GM23338 (cell line): Measurements from ENCODE around the gene SLC15A4. TPM values are rescaled to one million over a fixed set of nuclear protein-coding genes. Genes with fewer than 3 reads are reported as not detected.

ENCODE experiments used
- ATAC-seq: fragments of 200-7000 bp; cut with Tn5 transposase; 3 replicates; pipeline ENCODE4 v1.9.1; 2020
- DNase-seq: peaks from one replicate; pipeline ENCODE4 v3.0.0-alpha.2; 2015; ENCODE audit warnings: low spot score
- H2AFZ ChIP-seq: fragments of 200-600 bp; sonication (generic); 2 replicates; pipeline ENCODE4 v1.8.0; 2016; ENCODE audit warnings: antibody characterized with exemption, mild to moderate bottlenecking, moderate library complexity
- H3F3A ChIP-seq: fragments of 200-600 bp; sonication (generic); replicated peaks from 2 replicates; pipeline ENCODE4 v1.8.0; 2017; ENCODE audit warnings: antibody characterized with exemption, mixed run types, low read depth
- H3K27ac ChIP-seq: fragments of 200-600 bp; sonication (generic); 2 replicates; pipeline ENCODE4 v1.6.1; 2016; ENCODE audit warnings: low read depth
- H3K27me3 ChIP-seq: fragments of 200-600 bp; sonication (generic); 2 replicates; pipeline ENCODE4 v1.8.0; 2016; ENCODE audit warnings: mild to moderate bottlenecking, mixed run types, moderate library complexity; ENCODE audit not compliant: insufficient read depth
- H3K36me3 ChIP-seq: fragments of 200-600 bp; sonication (generic); 2 replicates; pipeline ENCODE4 v1.8.0; 2016; ENCODE audit warnings: mild to moderate bottlenecking; ENCODE audit not compliant: insufficient read depth
- H3K4me1 ChIP-seq: fragments of 200-600 bp; sonication (generic); 2 replicates; pipeline ENCODE4 v1.8.0; 2016; ENCODE audit warnings: mild to moderate bottlenecking, moderate library complexity; ENCODE audit not compliant: insufficient read depth
- H3K4me2 ChIP-seq: fragments of 200-600 bp; sonication (generic); 2 replicates; pipeline ENCODE4 v1.7.1; 2017; ENCODE audit warnings: mixed run types
- H3K4me3 ChIP-seq: fragments of 200-600 bp; sonication (generic); 2 replicates; pipeline ENCODE4 v1.6.1; 2016; ENCODE audit warnings: mixed run types
- H3K79me2 ChIP-seq: fragments of 200-600 bp; sonication (generic); replicated peaks from 2 replicates; pipeline ENCODE4 v1.8.0; 2017; ENCODE audit warnings: mild to moderate bottlenecking; ENCODE audit not compliant: insufficient read depth
- H3K9me2 ChIP-seq: fragments of 200-600 bp; sonication (generic); 2 replicates; pipeline ENCODE4 v1.8.0; 2017; ENCODE audit not compliant: insufficient read depth
- H4K20me1 ChIP-seq: fragments of 200-600 bp; sonication (generic); replicated peaks from 2 replicates; pipeline ENCODE4 v1.8.0; 2017; ENCODE audit warnings: mild to moderate bottlenecking; ENCODE audit not compliant: insufficient read depth
- H3K27ac Mint-ChIP-seq: 2 replicates; pipeline ENCODE4 v1.8.0; 2020; ENCODE audit warnings: inconsistent platforms, mild to moderate bottlenecking, moderate library complexity, mixed read lengths
- H3K27me3 Mint-ChIP-seq: 3 replicates; pipeline ENCODE4 v1.8.0; 2022; ENCODE audit warnings: low read depth, mild to moderate bottlenecking, moderate library complexity, mixed read lengths, inconsistent platforms; ENCODE audit not compliant: insufficient read depth, poor library complexity
- H3K36me3 Mint-ChIP-seq: 3 replicates; pipeline ENCODE4 v1.8.0; 2021; ENCODE audit warnings: low read depth, mild to moderate bottlenecking, inconsistent platforms, moderate library complexity, mixed read lengths
- H3K4me1 Mint-ChIP-seq: 3 replicates; pipeline ENCODE4 v1.8.0; 2020; ENCODE audit warnings: mild to moderate bottlenecking, inconsistent platforms, mixed read lengths
- H3K4me3 Mint-ChIP-seq: 3 replicates; pipeline ENCODE4 v1.8.0; 2021; ENCODE audit warnings: moderate library complexity, mild to moderate bottlenecking, inconsistent platforms, mixed read lengths
- H3K9me3 Mint-ChIP-seq: 3 replicates; pipeline ENCODE4 v1.8.0; 2020; ENCODE audit warnings: moderate library complexity, mild to moderate bottlenecking, inconsistent platforms, mixed read lengths
- EZH2phosphoT487 ChIP-seq: fragments of 200-600 bp; sonication (generic); IDR thresholded peaks from one replicate; pipeline ENCODE4 v1.8.1; 2018; ENCODE audit warnings: antibody characterized with exemption; ENCODE audit not compliant: unreplicated experiment
- JUNB ChIP-seq: IDR thresholded peaks from one replicate; pipeline ENCODE4 v1.6.1; 2016; ENCODE audit warnings: antibody characterized with exemption; ENCODE audit not compliant: unreplicated experiment
- NANOG ChIP-seq: IDR thresholded peaks from 2 replicates; pipeline ENCODE4 v1.6.1; 2016; ENCODE audit warnings: antibody characterized with exemption, borderline replicate concordance
- POLR2AphosphoS5 ChIP-seq: IDR thresholded peaks from 2 replicates; pipeline ENCODE4 v1.6.1; 2016; ENCODE audit warnings: antibody characterized with exemption, low read depth
- STAT1 ChIP-seq: IDR thresholded peaks from one replicate; pipeline ENCODE4 v1.6.1; 2016; ENCODE audit warnings: antibody characterized with exemption; ENCODE audit not compliant: unreplicated experiment
- ZNF114 ChIP-seq: fragments of 250-450 bp; sonication (Bioruptor Pico); IDR thresholded peaks from 2 replicates; pipeline ENCODE4 v1.5.0; 2020; ENCODE audit warnings: mild to moderate bottlenecking, moderate library complexity
- ZNF331 ChIP-seq: fragments of 250-450 bp; sonication (Bioruptor Pico); IDR thresholded peaks from 2 replicates; pipeline ENCODE4 v1.5.0; 2020; ENCODE audit warnings: low read depth, mild to moderate bottlenecking, moderate library complexity
- polyA plus RNA-seq: library from polyadenylated mRNA; unstranded; fragments of >200 nt; fragmentation: Nextera tagmentation; extraction: Ambion mirVana; gene quantifications from 2 replicates; pipeline ENCODE4 v1.2.1, GENCODE V29; 2016
- total RNA-seq: library from RNA; depleted of rRNA; stranded (reverse); fragments of >200 nt; shearing (Covaris generic); gene quantifications from 2 replicates; pipeline ENCODE4 v1.2.3, GENCODE V29; 2014
- TF ChIP-seq, protein P1 (sequence below), 2 experiments: fragments of 200-600 bp in 1 of 2; sonication (generic) in 1 of 2; conservative IDR thresholded peaks; 2 replicates each; pipeline versions ENCODE4 v1.5.1 to v1.6.1; 2016 to 2017; ENCODE audit warnings: antibody characterized with exemption in 2 of 2, low read depth in 2 of 2, mild to moderate bottlenecking in 2 of 2, moderate library complexity in 1 of 2
- TF ChIP-seq, protein P2 (sequence below): IDR thresholded peaks from 2 replicates; pipeline ENCODE4 v1.6.1; 2016; ENCODE audit warnings: antibody characterized with exemption
- TF ChIP-seq, protein P3 (sequence below): fragments of 250-450 bp; sonication (Bioruptor Pico); IDR thresholded peaks from 2 replicates; pipeline ENCODE4 v1.5.0; 2020; ENCODE audit warnings: mild to moderate bottlenecking, moderate library complexity

The SLC15A4 gene
- total and polyA plus RNA-seq, 2 experiments from 2014 or later = 7.7 to 30.3 TPM

DNA sequence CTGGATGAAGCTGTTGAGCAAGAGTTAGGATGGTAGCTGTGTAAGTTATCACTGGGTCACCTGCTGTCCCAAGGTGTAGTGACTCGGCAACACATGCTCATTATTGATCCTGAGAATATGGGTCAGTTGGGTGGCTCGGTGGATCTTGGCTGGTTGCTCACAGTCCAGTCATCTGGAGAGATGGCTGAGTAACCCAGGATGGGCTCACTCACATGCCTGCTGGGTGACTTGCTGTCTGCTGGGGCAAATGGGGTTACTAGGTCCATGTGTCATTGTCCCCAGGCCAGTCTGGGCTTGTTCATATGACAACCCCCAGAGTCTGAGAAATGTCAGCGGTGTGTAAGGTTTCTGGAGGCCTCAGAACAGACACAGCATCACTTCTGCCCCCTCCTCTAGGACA lies 69.5 kb downstream of the SLC15A4 start:
- DNase-seq (no peak), ATAC-seq (no peak)
- no peaks in the 10 kb centered on the region for H3F3A ChIP-seq
- H3K9me3 Mint-ChIP-seq = peaks cover 91% of the 10 kb centered on the region
- no peak overlapping the region for H3K27ac ChIP-seq
- no peaks in the 10 kb centered on the region for H3K79me2 ChIP-seq
- H3K27ac Mint-ChIP-seq = no peak overlapping the region
- no peaks in the 10 kb centered on the region for H3K36me3 ChIP-seq
- H3K9me2 ChIP-seq = no peaks in the 10 kb centered on the region
- no peaks in the 10 kb centered on the region for H4K20me1 ChIP-seq
- no peak overlapping the region for H3K4me2 ChIP-seq
- H3K4me1 Mint-ChIP-seq = no peaks in the 10 kb centered on the region
- H3K4me3 Mint-ChIP-seq = no peak overlapping the region
- H3K36me3 Mint-ChIP-seq = peaks cover 30% of the 10 kb centered on the region
- no peaks in the 10 kb centered on the region for H3K27me3 Mint-ChIP-seq
- H3K27me3 ChIP-seq = no peaks in the 10 kb centered on the region
- no peak overlapping the region for H3K4me3 ChIP-seq
- no peaks in the 10 kb centered on the region for H3K4me1 ChIP-seq
- TF ChIP-seq POLR2AphosphoS5 (no peak), STAT1 (no peak), NANOG (no peak), EZH2phosphoT487 (no peak), JUNB (no peak), ZNF331 (CRISPR knock-in tag) (no peak)
- TF ChIP-seq, protein P1, sequence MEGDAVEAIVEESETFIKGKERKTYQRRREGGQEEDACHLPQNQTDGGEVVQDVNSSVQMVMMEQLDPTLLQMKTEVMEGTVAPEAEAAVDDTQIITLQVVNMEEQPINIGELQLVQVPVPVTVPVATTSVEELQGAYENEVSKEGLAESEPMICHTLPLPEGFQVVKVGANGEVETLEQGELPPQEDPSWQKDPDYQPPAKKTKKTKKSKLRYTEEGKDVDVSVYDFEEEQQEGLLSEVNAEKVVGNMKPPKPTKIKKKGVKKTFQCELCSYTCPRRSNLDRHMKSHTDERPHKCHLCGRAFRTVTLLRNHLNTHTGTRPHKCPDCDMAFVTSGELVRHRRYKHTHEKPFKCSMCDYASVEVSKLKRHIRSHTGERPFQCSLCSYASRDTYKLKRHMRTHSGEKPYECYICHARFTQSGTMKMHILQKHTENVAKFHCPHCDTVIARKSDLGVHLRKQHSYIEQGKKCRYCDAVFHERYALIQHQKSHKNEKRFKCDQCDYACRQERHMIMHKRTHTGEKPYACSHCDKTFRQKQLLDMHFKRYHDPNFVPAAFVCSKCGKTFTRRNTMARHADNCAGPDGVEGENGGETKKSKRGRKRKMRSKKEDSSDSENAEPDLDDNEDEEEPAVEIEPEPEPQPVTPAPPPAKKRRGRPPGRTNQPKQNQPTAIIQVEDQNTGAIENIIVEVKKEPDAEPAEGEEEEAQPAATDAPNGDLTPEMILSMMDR (conservative IDR thresholded peaks at IDR 0.05; ENCODE audit: low read depth in 2 of 2) = no peak
- TF ChIP-seq, protein P2, sequence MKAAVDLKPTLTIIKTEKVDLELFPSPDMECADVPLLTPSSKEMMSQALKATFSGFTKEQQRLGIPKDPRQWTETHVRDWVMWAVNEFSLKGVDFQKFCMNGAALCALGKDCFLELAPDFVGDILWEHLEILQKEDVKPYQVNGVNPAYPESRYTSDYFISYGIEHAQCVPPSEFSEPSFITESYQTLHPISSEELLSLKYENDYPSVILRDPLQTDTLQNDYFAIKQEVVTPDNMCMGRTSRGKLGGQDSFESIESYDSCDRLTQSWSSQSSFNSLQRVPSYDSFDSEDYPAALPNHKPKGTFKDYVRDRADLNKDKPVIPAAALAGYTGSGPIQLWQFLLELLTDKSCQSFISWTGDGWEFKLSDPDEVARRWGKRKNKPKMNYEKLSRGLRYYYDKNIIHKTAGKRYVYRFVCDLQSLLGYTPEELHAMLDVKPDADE = no peak
- H2AFZ ChIP-seq = no peak overlapping the region

DNA sequence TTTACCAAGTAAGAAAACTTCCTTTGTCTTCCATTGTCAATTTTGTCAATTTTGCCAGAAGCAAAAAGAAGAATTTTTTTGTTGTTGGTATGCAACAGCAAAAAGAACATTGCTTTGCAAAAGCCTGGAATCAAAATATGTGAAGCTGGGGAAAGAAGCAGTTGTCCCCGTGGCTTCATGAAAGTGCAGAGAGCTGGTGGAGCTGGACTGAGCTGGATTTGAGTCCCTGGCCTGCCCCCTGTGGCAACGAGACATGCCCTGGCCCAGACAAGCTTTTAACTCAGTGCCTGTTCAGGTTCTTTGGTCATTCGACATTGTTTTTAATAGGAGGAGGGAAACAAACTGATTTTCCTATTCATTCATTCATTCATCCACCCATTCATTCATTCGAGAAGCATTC lies 70.3 kb downstream of the SLC15A4 start:
- Mint-ChIP-seq H3K27ac (no peak overlapping the region), H3K4me3 (no peak overlapping the region), H3K4me1 (no peaks in the 10 kb centered on the region), H3K27me3 (no peaks in the 10 kb centered on the region), H3K36me3 (peaks cover 31% of the 10 kb centered on the region; the same call in 2 of the 3 replicates), H3K9me3 (peaks cover 94% of the 10 kb centered on the region)
- Histone ChIP-seq H3K27me3 (no peaks in the 10 kb centered on the region), H3K9me2 (no peaks in the 10 kb centered on the region), H3K79me2 (no peaks in the 10 kb centered on the region), H3K4me3 (no peak overlapping the region), H4K20me1 (no peaks in the 10 kb centered on the region), H3K4me1 (no peaks in the 10 kb centered on the region), H3K4me2 (no peak overlapping the region), H3K36me3 (no peaks in the 10 kb centered on the region), H3F3A (no peaks in the 10 kb centered on the region), H2AFZ (no peak overlapping the region), H3K27ac (no peak overlapping the region)
- no peak for DNase-seq
- no peak for ATAC-seq
- TF ChIP-seq EZH2phosphoT487 (no peak), POLR2AphosphoS5 (no peak), ZNF331 (CRISPR knock-in tag) (no peak), NANOG (no peak), ZNF114 (no peak), STAT1 (no peak)
- TF ChIP-seq, protein P1 (conservative IDR thresholded peaks at IDR 0.05; ENCODE audit: low read depth in 2 of 2) = no peak
- TF ChIP-seq, protein P3, sequence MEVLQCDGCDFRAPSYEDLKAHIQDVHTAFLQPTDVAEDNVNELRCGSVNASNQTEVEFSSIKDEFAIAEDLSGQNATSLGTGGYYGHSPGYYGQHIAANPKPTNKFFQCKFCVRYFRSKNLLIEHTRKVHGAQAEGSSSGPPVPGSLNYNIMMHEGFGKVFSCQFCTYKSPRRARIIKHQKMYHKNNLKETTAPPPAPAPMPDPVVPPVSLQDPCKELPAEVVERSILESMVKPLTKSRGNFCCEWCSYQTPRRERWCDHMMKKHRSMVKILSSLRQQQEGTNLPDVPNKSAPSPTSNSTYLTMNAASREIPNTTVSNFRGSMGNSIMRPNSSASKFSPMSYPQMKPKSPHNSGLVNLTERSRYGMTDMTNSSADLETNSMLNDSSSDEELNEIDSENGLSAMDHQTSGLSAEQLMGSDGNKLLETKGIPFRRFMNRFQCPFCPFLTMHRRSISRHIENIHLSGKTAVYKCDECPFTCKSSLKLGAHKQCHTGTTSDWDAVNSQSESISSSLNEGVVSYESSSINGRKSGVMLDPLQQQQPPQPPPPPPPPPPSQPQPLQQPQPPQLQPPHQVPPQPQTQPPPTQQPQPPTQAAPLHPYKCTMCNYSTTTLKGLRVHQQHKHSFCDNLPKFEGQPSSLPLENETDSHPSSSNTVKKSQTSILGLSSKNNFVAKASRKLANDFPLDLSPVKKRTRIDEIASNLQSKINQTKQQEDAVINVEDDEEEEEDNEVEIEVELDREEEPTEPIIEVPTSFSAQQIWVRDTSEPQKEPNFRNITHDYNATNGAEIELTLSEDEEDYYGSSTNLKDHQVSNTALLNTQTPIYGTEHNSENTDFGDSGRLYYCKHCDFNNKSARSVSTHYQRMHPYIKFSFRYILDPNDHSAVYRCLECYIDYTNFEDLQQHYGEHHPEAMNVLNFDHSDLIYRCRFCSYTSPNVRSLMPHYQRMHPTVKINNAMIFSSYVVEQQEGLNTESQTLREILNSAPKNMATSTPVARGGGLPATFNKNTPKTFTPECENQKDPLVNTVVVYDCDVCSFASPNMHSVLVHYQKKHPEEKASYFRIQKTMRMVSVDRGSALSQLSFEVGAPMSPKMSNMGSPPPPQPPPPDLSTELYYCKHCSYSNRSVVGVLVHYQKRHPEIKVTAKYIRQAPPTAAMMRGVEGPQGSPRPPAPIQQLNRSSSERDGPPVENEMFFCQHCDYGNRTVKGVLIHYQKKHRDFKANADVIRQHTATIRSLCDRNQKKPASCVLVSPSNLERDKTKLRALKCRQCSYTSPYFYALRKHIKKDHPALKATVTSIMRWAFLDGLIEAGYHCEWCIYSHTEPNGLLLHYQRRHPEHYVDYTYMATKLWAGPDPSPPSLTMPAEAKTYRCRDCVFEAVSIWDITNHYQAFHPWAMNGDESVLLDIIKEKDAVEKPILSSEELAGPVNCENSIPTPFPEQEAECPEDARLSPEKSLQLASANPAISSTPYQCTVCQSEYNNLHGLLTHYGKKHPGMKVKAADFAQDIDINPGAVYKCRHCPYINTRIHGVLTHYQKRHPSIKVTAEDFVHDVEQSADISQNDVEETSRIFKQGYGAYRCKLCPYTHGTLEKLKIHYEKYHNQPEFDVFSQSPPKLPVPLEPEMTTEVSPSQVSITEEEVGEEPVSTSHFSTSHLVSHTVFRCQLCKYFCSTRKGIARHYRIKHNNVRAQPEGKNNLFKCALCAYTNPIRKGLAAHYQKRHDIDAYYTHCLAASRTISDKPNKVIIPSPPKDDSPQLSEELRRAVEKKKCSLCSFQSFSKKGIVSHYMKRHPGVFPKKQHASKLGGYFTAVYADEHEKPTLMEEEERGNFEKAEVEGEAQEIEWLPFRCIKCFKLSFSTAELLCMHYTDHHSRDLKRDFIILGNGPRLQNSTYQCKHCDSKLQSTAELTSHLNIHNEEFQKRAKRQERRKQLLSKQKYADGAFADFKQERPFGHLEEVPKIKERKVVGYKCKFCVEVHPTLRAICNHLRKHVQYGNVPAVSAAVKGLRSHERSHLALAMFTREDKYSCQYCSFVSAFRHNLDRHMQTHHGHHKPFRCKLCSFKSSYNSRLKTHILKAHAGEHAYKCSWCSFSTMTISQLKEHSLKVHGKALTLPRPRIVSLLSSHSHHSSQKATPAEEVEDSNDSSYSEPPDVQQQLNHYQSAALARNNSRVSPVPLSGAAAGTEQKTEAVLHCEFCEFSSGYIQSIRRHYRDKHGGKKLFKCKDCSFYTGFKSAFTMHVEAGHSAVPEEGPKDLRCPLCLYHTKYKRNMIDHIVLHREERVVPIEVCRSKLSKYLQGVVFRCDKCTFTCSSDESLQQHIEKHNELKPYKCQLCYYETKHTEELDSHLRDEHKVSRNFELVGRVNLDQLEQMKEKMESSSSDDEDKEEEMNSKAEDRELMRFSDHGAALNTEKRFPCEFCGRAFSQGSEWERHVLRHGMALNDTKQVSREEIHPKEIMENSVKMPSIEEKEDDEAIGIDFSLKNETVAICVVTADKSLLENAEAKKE (CRISPR knock-in tag) = no peak
